SU-DHL-6 (cell line): ENCODE results near the gene C6orf163.

Source experiments
- CTCF ChIP-seq: fragments of 200-600 bp; sonication (generic); IDR thresholded peaks from one replicate; pipeline ENCODE4 v1.5.1; 2017; ENCODE audit warnings: antibody characterized with exemption, mild to moderate bottlenecking, low read length, moderate library complexity; ENCODE audit not compliant: insufficient read depth, poor library complexity, severe bottlenecking
- EZH2phosphoT487 ChIP-seq: fragments of 200-600 bp; sonication (generic), shearing (Covaris generic); conservative IDR thresholded peaks from 2 replicates; pipeline ENCODE4 v1.6.1; 2018; ENCODE audit warnings: mild to moderate bottlenecking, antibody characterized with exemption, low read length, moderate library complexity, mixed read lengths

- no peak for TF ChIP-seq EZH2phosphoT487
- TF ChIP-seq CTCF: no peak
Observed at GRCh38 chr6:87407561-87407900, 62.9 kb downstream of the C6orf163 start.
